Common myeloid progenitor, CD34-positive (primary cell): ENCODE results near the gene CNTN2.

Experiments
- CTCF ChIA-PET: fragments of 350-600 bp; sonication (Branson Sonifier 250); formaldehyde crosslinking; loops from one replicate; lab custom pipeline; 2021; ENCODE audit warnings: antibody characterized with exemption; lab: Charles Lee
- POLR2A ChIA-PET: fragments of 350-600 bp; sonication (Branson Sonifier 250); formaldehyde crosslinking; loops from one replicate; lab custom pipeline; 2021; ENCODE audit warnings: antibody characterized with exemption; lab: Charles Lee
- DNase-seq, 3 donors: peaks; one replicate each; pipeline versions ENCODE4 v3.0.0 to v3.0.0-alpha.2; 2013
- H3K27ac ChIP-seq, 2 experiments: 1 replicate in 1 of 2; 2 replicates in 1 of 2; pipeline ENCODE4 v1.7.0; 2013; ENCODE audit warnings: inconsistent platforms in 2 of 2, low read length in 2 of 2, mild to moderate bottlenecking in 2 of 2, low read depth in 1 of 2, moderate library complexity in 1 of 2; ENCODE audit not compliant: severe bottlenecking in 2 of 2, insufficient read depth in 1 of 2, poor library complexity in 1 of 2
- H3K27me3 ChIP-seq, 5 experiments: replicated peaks in 2 of 5; 1 replicate in 3 of 5; 2 replicates in 2 of 5; pipeline versions ENCODE4 v1.6.1 to v1.7.0; 2013; ENCODE audit warnings: low read length in 4 of 5, mild to moderate bottlenecking in 2 of 5, moderate library complexity in 2 of 5, inconsistent platforms in 1 of 5; ENCODE audit not compliant: insufficient read depth in 5 of 5, control insufficient read depth in 4 of 5
- H3K36me3 ChIP-seq, 4 experiments: 1 replicate in 2 of 4; 2 replicates in 2 of 4; pipeline versions ENCODE4 v1.6.1 to v1.7.0; 2013; ENCODE audit warnings: low read length in 3 of 4, control low read depth in 1 of 4, mild to moderate bottlenecking in 1 of 4; ENCODE audit not compliant: control insufficient read depth in 4 of 4, insufficient read depth in 4 of 4
- H3K4me1 ChIP-seq, 4 experiments: 1 replicate in 3 of 4; 2 replicates in 1 of 4; pipeline versions ENCODE4 v1.6.1 to v1.7.1; 2013; ENCODE audit warnings: low read length in 3 of 4, mild to moderate bottlenecking in 3 of 4, control low read depth in 1 of 4, inconsistent platforms in 1 of 4, moderate library complexity in 1 of 4; ENCODE audit not compliant: control insufficient read depth in 4 of 4, insufficient read depth in 4 of 4; ENCODE audit errors: control extremely low read depth in 1 of 4
- H3K4me3 ChIP-seq, 7 experiments: 1 replicate in 4 of 7; 2 replicates in 3 of 7; pipeline versions ENCODE4 v1.5.1 to v1.7.0; 2013; ENCODE audit warnings: mild to moderate bottlenecking in 7 of 7, low read length in 6 of 7, moderate library complexity in 6 of 7, inconsistent platforms in 2 of 7, low read depth in 2 of 7, control low read depth in 1 of 7; ENCODE audit not compliant: insufficient read depth in 4 of 7, control insufficient read depth in 1 of 7; ENCODE audit errors: extremely low read depth in 1 of 7
- H3K9me3 ChIP-seq, 5 experiments: 1 replicate in 4 of 5; 2 replicates in 1 of 5; pipeline versions ENCODE4 v1.6.1 to v1.7.1; 2013; ENCODE audit warnings: low read length in 4 of 5, mild to moderate bottlenecking in 2 of 5, inconsistent platforms in 1 of 5, low read depth in 1 of 5, moderate library complexity in 1 of 5; ENCODE audit not compliant: control insufficient read depth in 4 of 5, insufficient read depth in 2 of 5; ENCODE audit errors: control extremely low read depth in 1 of 5
- WGBS: methylation state at CpG from one replicate; pipeline ENCODE4 v1.1.5; 2013; ENCODE audit not compliant: insufficient coverage; 5-methylcytosine and 5-hydroxymethylcytosine counted together

Gene CNTN2

DNA sequence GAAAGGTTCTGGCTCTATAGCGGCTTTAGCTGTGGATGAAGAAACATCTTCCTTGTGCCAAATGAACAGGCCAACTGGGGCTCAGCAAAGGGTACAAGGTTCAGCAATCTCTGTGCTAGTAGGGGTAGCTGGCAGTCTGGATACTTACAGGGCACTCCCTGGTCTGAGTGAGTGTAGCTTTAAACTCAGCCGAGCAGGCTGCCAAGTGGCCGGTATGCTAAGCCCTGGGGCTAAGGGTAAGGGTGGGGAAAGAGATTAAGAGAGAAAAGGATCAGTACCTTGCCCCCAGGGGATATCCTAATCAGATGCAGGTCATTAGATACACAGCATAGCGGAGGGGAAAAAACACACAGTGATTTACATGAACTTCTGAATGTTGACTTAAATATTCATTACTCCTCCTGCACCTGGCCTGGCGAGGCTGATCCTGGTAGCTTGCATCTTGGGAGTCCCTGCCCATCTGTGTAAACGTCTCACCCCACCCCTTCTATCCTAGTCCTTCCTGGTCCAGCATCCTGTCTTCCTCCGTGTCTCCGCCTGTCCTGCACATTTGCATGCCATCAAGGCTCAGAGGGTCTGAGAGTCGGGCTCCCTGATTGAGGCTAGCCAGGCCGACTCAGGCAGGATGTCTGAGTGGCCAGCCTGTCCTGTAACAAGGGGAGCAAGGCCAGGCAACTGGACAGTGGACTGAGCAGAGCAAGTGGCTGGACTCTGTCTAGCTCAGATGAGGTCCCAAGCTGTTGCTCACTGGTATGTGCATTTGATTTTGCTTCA is 39.5 kb upstream of the CNTN2 start:
- no peak overlapping the region for H3K4me3 ChIP-seq
- H3K4me1 ChIP-seq, result no peaks in the 10 kb centered on the region
- no peaks in the 10 kb centered on the region for H3K9me3 ChIP-seq
- 96% methylated on average over 10 of the region's 10 CpGs for WGBS
- no peaks in the 10 kb centered on the region for H3K36me3 ChIP-seq
- ChIA-PET CTCF (interaction anchor here (0.9 to 2.5 kb wide), 4 partner anchors 12 to 58 kb away, joined by 3 to 11 read pairs (median 4); no protein-coding TSS in a partner anchor), POLR2A (no interaction called here)
- H3K27ac ChIP-seq, result no peak overlapping the region
- no peak for DNase-seq
- no peaks in the 10 kb centered on the region for H3K27me3 ChIP-seq

DNA sequence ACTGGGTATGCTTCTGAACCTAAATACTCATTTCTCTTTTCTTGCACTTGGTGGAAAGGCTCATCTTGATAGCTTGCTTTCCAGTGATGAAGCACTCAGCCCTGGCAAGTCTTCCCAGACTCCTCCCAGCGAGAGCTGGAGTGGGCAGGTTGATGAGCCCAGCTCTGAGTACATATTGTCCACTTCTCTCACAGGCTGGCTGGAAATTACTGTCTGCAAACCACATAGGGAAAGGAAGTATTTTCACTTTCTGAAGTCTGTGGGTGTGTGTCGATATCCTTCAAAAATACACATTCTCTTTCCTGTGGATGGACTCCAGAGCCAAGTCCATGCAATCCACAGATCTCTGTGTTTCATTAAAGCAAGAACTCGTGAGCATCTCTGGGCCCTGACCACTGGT is 38.7 kb upstream of the CNTN2 start:
- Histone ChIP-seq H3K4me1 (no peaks in the 10 kb centered on the region), H3K4me3 (no peak overlapping the region), H3K9me3 (no peaks in the 10 kb centered on the region), H3K36me3 (no peaks in the 10 kb centered on the region), H3K27ac (no peak overlapping the region), H3K27me3 (no peaks in the 10 kb centered on the region)
- POLR2A ChIA-PET, result no interaction called here
- no peak for DNase-seq
- CTCF ChIA-PET, result interaction anchor here (0.9 to 2.5 kb wide), 3 partner anchors 13 to 57 kb away, joined by 3 to 11 read pairs (median 4); no protein-coding TSS in a partner anchor
- WGBS, result 89% methylated on average over 3 of the region's 3 CpGs

DNA sequence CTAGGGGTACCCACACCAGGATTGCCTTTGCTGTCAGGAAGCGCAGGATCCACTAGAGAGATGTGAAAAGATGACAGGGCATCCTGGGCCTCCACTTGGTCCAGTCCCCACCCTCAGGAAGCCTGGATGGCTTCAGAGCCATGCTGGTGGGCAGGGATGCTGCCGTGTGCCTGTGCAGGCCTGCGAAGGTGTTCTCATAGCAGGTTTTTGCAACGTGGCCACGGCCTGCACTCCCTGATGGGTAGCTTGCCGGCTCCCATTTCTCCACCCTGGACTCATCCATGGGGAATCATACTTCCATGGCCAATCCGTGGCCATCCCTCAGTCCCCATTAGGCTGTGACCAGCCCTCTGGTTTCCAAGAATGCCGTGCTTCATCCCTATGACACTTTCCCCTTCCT is 34.1 kb upstream of the CNTN2 start:
- Histone ChIP-seq H3K4me3 (no peak overlapping the region), H3K36me3 (no peaks in the 10 kb centered on the region), H3K27ac (no peak overlapping the region), H3K4me1 (peaks cover 0 to 4% (median 1%) of the 10 kb centered on the region in 4 experiments), H3K9me3 (no peaks in the 10 kb centered on the region), H3K27me3 (no peaks in the 10 kb centered on the region)
- ChIA-PET POLR2A (no interaction called here), CTCF (no interaction called here)
- 88% methylated on average over 8 of the region's 8 CpGs for WGBS
- DNase-seq, result no peak

DNA sequence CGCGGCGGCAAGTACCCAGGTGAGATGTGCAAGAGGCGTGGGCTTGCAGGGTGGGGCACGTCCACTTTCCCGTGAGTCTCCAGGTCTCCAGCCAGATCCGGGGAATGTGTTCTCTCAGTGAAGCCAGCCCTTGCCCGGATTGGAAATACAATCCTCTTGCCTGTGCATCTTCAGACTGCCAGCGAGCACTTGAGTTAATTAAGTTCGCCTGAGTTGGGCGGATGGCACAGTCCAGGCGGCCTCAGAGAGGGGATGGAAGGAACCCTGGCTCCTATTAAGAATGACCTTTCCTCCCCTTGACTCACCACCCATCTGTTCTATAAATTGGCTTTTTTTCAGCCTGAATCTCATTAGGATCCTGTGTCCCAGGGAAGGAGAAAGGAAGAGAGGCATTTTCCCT is 33.3 kb upstream of the CNTN2 start:
- WGBS, result 100% methylated on average over 10 of the region's 12 CpGs
- no peaks in the 10 kb centered on the region for H3K36me3 ChIP-seq
- peaks cover 0 to 12% (median 6%) of the 10 kb centered on the region in 4 experiments for H3K4me1 ChIP-seq
- H3K27me3 ChIP-seq, result no peaks in the 10 kb centered on the region
- CTCF ChIA-PET, result interaction anchor here (1.8 kb wide), 1 partner anchor 51 kb away, joined by 4 read pairs; no protein-coding TSS in a partner anchor
- no peaks in the 10 kb centered on the region for H3K9me3 ChIP-seq
- H3K4me3 ChIP-seq, result no peak overlapping the region
- DNase-seq, result no peak
- POLR2A ChIA-PET, result no interaction called here
- H3K27ac ChIP-seq, result no peak overlapping the region

DNA sequence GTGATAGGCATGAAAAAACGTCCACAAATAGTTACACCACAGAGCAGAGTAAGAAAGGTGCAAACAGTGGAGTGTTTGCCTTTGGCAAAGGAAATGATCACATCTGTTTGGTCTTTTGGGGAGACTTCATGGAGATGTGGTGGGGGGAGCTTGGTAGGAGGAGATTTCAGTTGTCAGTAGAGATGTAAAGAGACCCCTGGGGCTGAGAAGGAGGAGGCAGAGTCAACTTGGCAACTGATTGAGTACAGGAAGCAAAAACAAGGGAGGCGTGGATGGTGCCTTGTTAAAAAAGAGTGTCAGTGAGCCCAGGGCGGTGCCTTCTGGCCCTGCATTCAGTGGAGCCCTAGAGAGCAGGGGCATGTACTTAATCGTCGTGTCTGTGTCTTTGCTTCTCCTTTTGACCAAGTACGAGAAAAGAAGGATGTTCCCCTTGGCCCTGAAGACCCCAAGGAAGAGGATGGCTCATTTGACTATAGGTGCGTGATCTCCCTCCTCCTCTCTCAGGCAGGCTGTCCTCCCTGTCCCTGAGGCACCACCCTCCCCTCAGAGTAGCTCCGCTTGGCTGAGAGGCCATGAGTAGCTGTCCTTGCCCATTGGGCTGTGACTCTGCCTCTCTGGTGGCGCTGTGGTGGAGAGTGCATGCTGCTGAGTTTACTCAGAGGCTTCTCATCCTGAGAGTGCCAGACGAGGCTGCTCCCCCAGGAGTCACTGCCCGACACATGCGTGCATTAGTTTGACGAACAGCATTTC is 30.4 kb upstream of the CNTN2 start:
- Histone ChIP-seq H3K36me3 (no peaks in the 10 kb centered on the region), H3K27me3 (no peaks in the 10 kb centered on the region), H3K4me1 (peaks cover 0 to 15% (median 7%) of the 10 kb centered on the region in 4 experiments), H3K9me3 (no peaks in the 10 kb centered on the region), H3K4me3 (no peak overlapping the region), H3K27ac (no peak overlapping the region)
- DNase-seq, result no peak
- ChIA-PET POLR2A (no interaction called here), CTCF (interaction anchor here (1.1 to 2.3 kb wide), 3 partner anchors 24 to 53 kb away, joined by 3 to 8 read pairs (median 6); no protein-coding TSS in a partner anchor)
- 91% methylated on average over 12 of the region's 13 CpGs for WGBS

DNA sequence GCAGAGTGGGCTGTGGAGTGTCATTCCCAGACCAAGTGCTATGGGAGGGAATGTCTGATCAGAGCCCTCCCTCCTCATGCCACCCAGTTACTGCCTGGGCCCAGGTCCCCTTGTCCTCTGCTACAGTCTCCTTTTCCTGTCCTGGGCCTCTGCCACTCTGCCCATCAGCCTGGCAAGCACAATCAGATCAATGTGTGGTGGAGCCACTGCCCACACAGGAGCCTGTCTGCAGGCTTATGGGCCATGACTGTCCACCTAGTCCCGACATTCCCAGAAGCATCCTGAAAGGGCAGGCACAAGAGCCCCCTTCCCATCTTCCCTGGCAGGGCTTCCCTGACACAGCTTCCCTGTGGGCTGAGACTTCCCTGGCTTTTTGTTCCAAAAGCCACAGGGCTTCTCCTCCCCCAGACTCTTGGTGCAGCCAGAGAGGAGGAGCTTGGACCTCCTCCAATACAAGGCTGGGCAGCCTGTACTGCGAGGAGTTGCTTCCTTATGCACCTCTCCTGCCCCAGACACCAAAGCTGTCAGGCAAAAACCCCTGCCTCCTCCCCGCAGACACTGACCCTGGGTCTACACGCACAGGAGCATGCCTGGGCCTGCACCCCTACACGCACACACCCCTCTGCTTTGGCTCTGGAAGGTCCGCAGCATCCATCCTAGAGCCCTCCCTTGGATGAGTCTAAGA is 29.2 kb upstream of the CNTN2 start:
- Histone ChIP-seq H3K4me1 (peaks cover 0 to 15% (median 7%) of the 10 kb centered on the region in 4 experiments), H3K27me3 (no peaks in the 10 kb centered on the region), H3K9me3 (no peaks in the 10 kb centered on the region), H3K27ac (no peak overlapping the region), H3K36me3 (no peaks in the 10 kb centered on the region), H3K4me3 (no peak overlapping the region)
- WGBS, result 33% methylated on average over 5 of the region's 6 CpGs
- CTCF ChIA-PET, result interaction anchor here (1.1 to 2.3 kb wide), 5 partner anchors 25 to 52 kb away, joined by 3 to 8 read pairs (median 6); no protein-coding TSS in a partner anchor
- peak; percentile 9 to 62 (median 62) for DNase-seq
- POLR2A ChIA-PET, result no interaction called here
